HEK293T (cell line): ENCODE results near the gene SLC25A21.
A peak's percentile ranks its signal among the peaks of the same experiment; 100 is the strongest.

Experiments
- CTCF ChIA-PET: fragments of 350-600 bp; formaldehyde crosslinking; extraction: SDS; loops from one replicate; lab custom pipeline; 2021; ENCODE audit warnings: antibody characterized with exemption, inconsistent platforms; lab: Yijun Ruan, JAX
- POLR2A ChIA-PET: fragments of 350-600 bp; formaldehyde crosslinking; extraction: SDS; loops from one replicate; lab custom pipeline; 2020; ENCODE audit warnings: antibody characterized with exemption, inconsistent platforms; lab: Yijun Ruan, JAX
- DNase-seq: peaks from one replicate; pipeline ENCODE4 v3.0.0; 2012; ENCODE audit warnings: mixed read lengths; ENCODE audit errors: extremely low spot score
- ARNT ChIP-seq: fragments of 450-650 bp; IDR thresholded peaks from 2 replicates; pipeline ENCODE4 v1.6.1; 2017; ENCODE audit warnings: mild to moderate bottlenecking
- BHLHE40 ChIP-seq: fragments of 450-650 bp; IDR thresholded peaks from 2 replicates; pipeline ENCODE4 v1.6.1; 2016; ENCODE audit warnings: mild to moderate bottlenecking, moderate library complexity, borderline replicate concordance
- CTBP1 ChIP-seq: fragments of 450-650 bp; IDR thresholded peaks from 2 replicates; pipeline ENCODE4 v1.6.1; 2016; ENCODE audit warnings: borderline replicate concordance
- ELF4 ChIP-seq: fragments of 450-650 bp; IDR thresholded peaks from 2 replicates; pipeline ENCODE4 v1.6.1; 2017; ENCODE audit warnings: antibody characterized with exemption
- FOXA1 ChIP-seq: fragments of 450-650 bp; IDR thresholded peaks from 2 replicates; pipeline ENCODE4 v1.6.1; 2016; ENCODE audit warnings: mild to moderate bottlenecking
- FOXK2 ChIP-seq: fragments of 450-650 bp; IDR thresholded peaks from 2 replicates; pipeline ENCODE4 v1.6.1; 2016; ENCODE audit warnings: mild to moderate bottlenecking
- FOXM1 ChIP-seq: fragments of 450-650 bp; IDR thresholded peaks from 2 replicates; pipeline ENCODE4 v1.6.1; 2017; ENCODE audit warnings: mild to moderate bottlenecking, borderline replicate concordance
- HDGF ChIP-seq: fragments of 450-650 bp; IDR thresholded peaks from 2 replicates; pipeline ENCODE4 v1.6.1; 2017; ENCODE audit warnings: antibody characterized with exemption, borderline replicate concordance
- L3MBTL2 ChIP-seq: fragments of 450-650 bp; conservative IDR thresholded peaks from 2 replicates; pipeline ENCODE4 v1.6.1; 2016; ENCODE audit warnings: mild to moderate bottlenecking
- LEF1 ChIP-seq: fragments of 450-650 bp; IDR thresholded peaks from 2 replicates; pipeline ENCODE4 v1.6.1; 2017; ENCODE audit warnings: mild to moderate bottlenecking, borderline replicate concordance
- NFRKB ChIP-seq: fragments of 450-650 bp; IDR thresholded peaks from 2 replicates; pipeline ENCODE4 v1.6.1; 2016; ENCODE audit warnings: mild to moderate bottlenecking, moderate library complexity
- SP1 ChIP-seq: fragments of 450-650 bp; IDR thresholded peaks from 2 replicates; pipeline ENCODE4 v1.6.1; 2017
- SUZ12 ChIP-seq: fragments of 450-650 bp; IDR thresholded peaks from 2 replicates; pipeline ENCODE4 v1.6.1; 2016; ENCODE audit warnings: mild to moderate bottlenecking
- TARDBP ChIP-seq: fragments of 450-650 bp; IDR thresholded peaks from 2 replicates; pipeline ENCODE4 v1.6.1; 2016
- ZNF384 ChIP-seq: fragments of 450-650 bp; IDR thresholded peaks from 2 replicates; pipeline ENCODE4 v1.6.1; 2016
- TF ChIP-seq, protein P1 (sequence below): fragments of 450-650 bp; IDR thresholded peaks from 2 replicates; pipeline ENCODE4 v1.6.1; 2016

Gene SLC25A21

DNA sequence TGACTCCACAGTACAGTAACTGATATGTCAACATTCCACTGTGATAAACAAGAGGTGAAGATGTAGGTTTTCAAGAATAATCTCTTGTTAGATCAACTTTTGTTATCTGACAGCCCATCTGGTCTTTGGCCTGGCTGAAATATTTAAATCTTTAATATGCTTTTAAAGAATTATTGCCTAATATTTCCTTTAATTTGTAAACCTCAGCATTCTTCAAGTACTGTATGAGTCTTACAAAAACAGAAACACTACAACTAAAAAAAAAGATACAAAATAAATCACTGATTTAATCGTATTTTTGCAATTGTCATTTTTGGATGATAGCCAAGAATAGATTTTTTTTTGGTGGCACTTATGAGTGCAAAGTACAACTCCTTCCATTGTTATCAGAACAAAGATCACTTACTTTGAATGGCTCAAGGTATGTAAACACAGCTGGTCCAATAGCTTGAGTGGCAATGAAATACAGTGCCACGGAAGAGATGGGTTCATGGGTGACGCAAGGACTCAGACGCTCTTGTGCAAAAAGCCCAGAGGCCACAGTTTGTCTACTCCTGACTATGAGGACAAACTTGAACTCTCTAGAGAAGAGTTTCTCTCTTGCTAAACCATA, 401.3 kb downstream of the SLC25A21 start:
- ChIA-PET CTCF (interaction anchor here (0.6 kb wide), 1 partner anchor 39 kb away, joined by 3 read pairs; no protein-coding TSS in a partner anchor), POLR2A (no interaction called here)
- no peak for DNase-seq
- TF ChIP-seq CTBP1 (no peak), TARDBP (no peak), FOXA1 (no peak), FOXM1 (no peak), L3MBTL2 (no peak), SUZ12 (no peak), BHLHE40 (no peak), SP1 (no peak), ELF4 (no peak)

DNA sequence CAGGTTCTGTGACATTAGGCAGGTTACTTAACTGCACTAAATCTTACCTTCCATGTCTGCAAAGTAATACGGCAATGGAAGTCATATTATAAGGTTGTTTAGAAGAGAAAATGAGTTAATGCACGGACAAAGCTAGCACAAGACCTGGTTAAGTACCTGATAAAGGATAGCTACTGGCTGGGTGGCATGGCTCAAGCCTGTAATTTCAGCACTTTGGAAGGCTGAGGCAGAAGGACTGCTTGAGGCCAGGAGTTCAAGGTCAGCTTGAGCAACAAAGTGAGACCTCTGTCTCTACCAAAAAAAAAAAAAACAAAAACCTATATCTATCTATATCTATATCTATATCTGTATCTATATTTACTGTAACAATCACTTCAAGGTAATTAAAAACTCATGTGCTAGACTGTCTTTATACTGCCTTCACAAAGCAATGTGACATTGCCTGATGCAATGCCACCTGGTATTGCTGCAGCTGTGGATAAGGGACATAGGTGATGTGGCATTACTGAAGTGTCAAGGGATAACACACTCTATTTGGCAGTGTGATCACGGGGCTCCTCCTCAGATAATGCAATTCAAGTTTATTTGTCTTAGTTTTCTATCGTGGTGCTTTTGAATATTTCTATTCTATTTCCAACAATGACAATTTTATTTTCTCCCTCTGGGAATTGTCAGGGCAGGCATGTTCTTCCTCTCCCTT, 403.6 kb downstream of the SLC25A21 start:
- ChIA-PET POLR2A (interaction anchor here (0.8 to 1.3 kb wide), 4 partner anchors 16 to 429 kb away, joined by 3 to 4 read pairs (median 3); partner anchors contain the start of gene MIPOL1), CTCF (interaction anchor here (0.9 to 1.6 kb wide), 4 partner anchors 14 to 173 kb away, joined by 3 to 5 read pairs (median 4); no protein-coding TSS in a partner anchor)
- TF ChIP-seq HDGF (no peak), ELF4 (no peak), CTBP1 (no peak), TARDBP (no peak), NFRKB (no peak), SP1 (no peak), FOXM1 (no peak), FOXA1 (no peak), L3MBTL2 (no peak), SUZ12 (no peak)
- TF ChIP-seq, protein P1, sequence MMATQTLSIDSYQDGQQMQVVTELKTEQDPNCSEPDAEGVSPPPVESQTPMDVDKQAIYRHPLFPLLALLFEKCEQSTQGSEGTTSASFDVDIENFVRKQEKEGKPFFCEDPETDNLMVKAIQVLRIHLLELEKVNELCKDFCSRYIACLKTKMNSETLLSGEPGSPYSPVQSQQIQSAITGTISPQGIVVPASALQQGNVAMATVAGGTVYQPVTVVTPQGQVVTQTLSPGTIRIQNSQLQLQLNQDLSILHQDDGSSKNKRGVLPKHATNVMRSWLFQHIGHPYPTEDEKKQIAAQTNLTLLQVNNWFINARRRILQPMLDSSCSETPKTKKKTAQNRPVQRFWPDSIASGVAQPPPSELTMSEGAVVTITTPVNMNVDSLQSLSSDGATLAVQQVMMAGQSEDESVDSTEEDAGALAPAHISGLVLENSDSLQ, result no peak
- no peak for DNase-seq

DNA sequence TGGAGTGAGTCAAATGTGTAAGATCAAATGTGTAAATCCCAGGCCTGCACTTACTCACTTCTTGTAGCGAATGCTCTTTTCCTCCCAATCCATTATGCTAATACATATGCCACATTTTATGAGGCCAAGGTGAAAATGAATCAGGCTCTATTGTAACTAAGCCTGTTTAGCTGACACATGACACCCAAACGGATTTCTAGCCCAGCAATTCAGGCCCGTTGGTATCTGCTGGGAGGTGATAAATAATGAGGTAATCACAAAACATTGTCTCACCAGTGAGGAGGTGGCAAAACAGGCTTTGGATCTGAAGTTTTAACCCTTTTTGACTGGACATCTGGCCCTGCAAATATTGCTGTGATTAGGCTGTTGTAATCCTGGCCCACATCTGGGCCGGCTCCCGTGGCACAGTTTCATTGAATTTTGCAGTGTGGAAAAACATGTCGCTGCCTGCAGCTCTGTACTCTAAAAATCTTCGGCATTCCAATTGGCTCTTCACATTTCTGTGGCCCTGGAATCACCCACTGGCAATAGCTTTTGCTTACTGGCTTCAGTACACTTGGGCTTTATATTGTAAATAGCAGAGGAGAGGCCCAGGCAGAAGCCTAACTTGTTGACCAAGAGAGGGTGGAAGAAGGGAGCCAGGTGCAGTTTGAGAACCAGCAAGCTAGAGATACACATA, 404.7 kb downstream of the SLC25A21 start:
- POLR2A ChIA-PET, result interaction anchor here (0.9 to 1.3 kb wide), 2 partner anchors 17 to 83 kb away, joined by 3 read pairs; no protein-coding TSS in a partner anchor
- TF ChIP-seq L3MBTL2 (no peak), FOXK2 (no peak), SUZ12 (no peak), BHLHE40 (no peak), FOXA1 (no peak), TARDBP (no peak)
- TF ChIP-seq, protein P1, result peak; percentile 58
- peak; percentile 23 for DNase-seq
- CTCF ChIA-PET, result interaction anchor here (0.6 to 1.6 kb wide), 5 partner anchors 12 to 382 kb away, joined by 3 to 5 read pairs (median 4); no protein-coding TSS in a partner anchor

DNA sequence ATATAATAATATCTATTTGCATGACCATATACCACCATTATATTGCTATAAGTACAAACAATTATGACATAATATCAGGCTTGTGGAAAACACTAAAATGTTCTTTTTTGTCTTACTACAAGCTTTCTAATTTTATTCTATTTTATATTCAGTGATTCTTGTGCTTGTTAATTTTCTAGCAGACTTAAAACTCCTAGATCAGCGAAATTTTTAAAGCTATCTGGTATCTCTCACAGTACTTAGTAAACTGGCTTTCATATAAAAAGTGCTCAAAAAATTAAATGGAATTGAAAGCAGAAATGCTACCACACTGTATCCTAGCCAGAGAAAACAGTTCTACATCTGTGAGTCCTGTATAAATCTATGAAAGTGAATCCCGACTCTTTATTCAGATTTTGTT, 405.4 kb downstream of the SLC25A21 start:
- CTCF ChIA-PET, result interaction anchor here (0.9 kb wide), 1 partner anchor 383 kb away, joined by 3 read pairs; no protein-coding TSS in a partner anchor
- no peak for DNase-seq
- POLR2A ChIA-PET, result no interaction called here
- TF ChIP-seq L3MBTL2, result no peak
- no peak for TF ChIP-seq FOXM1
- TF ChIP-seq, protein P1, result no peak
- no peak for TF ChIP-seq ARNT
- TF ChIP-seq FOXK2, result no peak
- TF ChIP-seq LEF1, result no peak
- no peak for TF ChIP-seq FOXA1
- TF ChIP-seq BHLHE40, result no peak
- TF ChIP-seq NFRKB, result no peak

DNA sequence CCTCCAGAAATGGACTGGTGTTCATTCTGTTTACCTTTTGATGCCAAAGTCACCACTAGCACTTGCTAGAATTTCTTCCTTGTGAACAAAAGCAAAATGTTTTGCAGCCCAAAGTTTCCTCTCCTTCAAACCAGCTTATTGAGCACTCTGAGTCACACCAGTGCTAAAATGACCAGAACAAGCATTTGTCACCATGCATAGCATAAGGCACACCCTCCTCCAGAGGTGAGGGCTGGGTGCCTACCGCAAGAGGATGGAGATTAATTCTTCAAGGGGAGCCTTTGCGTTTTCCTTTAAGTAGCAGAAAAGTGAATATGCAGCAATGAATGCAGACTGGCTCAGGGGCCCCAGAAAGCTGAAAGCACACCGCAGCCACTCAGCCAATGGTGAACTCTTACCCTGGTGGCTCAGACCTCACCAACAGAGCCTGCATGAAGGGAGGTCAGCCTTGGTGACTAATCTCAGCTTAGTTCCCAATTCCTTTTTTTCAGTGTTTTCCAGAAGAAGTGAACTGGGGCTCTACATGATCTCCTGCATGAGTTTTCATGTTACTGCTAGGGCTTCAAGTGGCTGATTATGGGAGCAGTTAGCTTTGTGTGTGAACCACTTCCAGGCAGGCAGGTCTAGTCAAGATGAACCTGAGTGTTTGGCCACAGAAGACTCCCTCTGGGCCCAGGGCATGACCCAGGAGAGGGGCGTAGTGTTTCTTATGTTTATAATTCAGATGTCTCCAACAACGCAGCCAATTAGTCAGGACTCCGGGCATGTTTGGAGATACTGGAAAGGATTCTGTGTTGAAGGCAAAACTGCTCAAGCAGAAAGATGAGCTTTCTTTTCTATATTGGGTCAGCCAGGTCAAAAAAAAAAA, 414.4 kb downstream of the SLC25A21 start:
- TF ChIP-seq FOXM1 (no peak), ARNT (no peak), TARDBP (no peak), SP1 (no peak), BHLHE40 (no peak), L3MBTL2 (no peak), ZNF384 (no peak)
- DNase-seq, result no peak
- POLR2A ChIA-PET, result no interaction called here
- CTCF ChIA-PET, result interaction anchor here (0.9 to 2.6 kb wide), 2 partner anchors 10 to 110 kb away, joined by 3 to 17 read pairs; no protein-coding TSS in a partner anchor
